Adrenal gland (tissue), 5 donors: ENCODE measurements around the gene TLCD4.

ENCODE experiments used
- CTCF ChIP-seq, 6 experiments: fragments of 450-650 bp in 4 of 6; fragments of 200-600 bp in 2 of 6; sonication (generic) in 1 of 6; IDR thresholded peaks; 1 replicate in 5 of 6; 2 replicates in 1 of 6; pipeline versions ENCODE4 v1.5.1 to v1.8.0; 2016 to 2021; ENCODE audit warnings: antibody characterized with exemption in 6 of 6, mild to moderate bottlenecking in 2 of 6, moderate library complexity in 1 of 6
- POLR2A ChIP-seq, 2 donors: fragments of 450-650 bp; IDR thresholded peaks; one replicate each; pipeline ENCODE4 v1.6.1; 2017; ENCODE audit warnings: antibody characterized with exemption in 2 of 2, mild to moderate bottlenecking in 2 of 2, moderate library complexity in 1 of 2
- donor health status: DM: no; HTN: no; CAD: no.

GRCh38 chr1:95080879-95081278 is 36.3 kb upstream of the TLCD4 start:
- TF ChIP-seq POLR2A (IDR thresholded peaks at IDR 0.05) (no peak), CTCF (IDR thresholded peaks at IDR 0.05) (no peak)
